Measurements from ENCODE around the gene ITGB2.

The ITGB2 gene

DNA sequence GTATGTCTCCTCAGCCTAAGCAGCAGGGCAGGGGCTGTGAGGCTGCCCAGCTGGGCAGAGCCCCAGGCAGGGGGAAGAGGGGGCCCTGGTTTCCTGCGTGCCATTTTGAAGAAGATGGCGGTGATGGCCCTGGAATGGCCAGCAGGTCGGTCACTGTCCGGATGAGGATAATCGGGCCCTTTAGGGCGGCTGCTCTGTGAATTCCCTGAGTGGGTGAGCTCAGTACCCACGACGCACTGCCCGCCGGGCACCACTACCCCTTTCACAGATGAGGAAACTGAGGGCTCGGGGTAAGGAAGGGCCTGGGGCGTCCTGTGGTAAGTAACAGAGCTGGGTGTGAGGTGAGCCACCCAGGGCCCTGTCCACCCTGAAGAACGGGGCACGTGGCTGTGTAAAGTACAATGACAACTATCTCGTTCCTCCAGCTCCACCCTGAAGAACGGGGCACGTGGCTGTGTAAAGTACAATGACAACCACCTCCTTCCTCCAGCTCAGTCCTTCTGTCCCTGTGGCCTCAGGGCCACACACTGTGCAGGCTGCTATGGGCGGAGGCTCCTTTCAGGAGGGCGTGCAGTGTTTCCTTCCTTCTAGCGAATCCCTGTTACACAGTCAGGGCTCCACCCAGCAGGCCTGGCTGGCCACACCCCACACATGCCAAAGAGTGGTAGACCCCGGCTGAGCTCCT is 23.2 kb downstream of the ITGB2 start:
- DNase-seq (ENCODE audit: low read depth in 2 of 2), result no peak

DNA sequence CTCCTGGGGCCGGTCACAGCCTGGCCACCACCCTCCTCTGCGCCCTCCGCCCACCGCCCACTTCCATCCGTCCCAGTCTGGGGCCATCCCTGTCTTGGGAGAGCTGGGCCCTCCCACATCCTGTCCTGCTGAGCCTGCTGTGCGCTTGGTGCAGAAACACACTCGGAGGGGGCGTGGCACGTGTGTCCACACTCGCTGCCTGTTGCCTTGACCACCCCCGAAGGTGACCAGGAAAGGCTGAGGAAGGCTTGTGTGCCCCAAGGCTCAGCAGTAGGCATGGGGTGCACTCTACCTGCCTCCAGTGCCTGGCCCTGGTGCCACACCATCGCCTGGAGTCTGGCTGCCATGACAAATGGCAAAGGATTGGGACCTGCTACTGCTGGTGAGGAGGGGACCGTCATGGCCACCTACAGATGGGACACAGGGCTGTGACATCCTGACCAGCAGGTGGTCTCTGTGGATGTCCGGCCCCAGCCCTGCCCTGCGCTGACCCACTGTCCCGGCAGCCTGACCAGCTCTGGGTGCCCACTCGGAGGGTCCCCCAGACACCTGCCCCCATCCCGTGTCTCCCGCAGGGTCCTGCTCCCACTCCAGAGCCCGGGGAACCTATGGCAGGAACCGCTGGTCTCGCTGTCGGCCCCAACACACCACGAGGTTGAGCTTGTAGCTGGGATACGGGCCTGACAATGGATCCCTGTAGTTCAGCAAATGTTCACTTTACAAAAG is 24.0 kb downstream of the ITGB2 start:
- no peak for DNase-seq (ENCODE audit: low read depth in 2 of 2)

DNA sequence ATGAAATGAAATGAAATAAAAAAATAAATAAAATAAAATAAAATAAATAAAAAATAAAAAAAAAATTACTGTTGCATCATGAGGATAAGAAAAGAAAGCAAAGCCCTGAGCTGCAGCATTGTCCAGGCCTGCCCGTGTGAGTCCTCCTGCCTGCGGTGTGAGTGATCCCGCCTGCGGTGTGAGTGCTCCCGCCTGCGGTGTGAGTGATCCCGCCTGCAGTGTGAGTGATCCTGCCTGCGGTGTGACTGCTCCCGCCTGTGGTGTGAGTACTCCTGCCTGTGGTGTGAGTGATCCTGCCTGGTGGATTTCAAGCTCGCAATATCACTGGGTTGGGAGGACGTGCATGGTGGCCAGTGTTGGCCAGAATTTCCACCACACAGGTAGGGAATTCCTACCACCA is 24.8 kb downstream of the ITGB2 start:
- no peak for DNase-seq (ENCODE audit: low read depth in 2 of 2)

DNA sequence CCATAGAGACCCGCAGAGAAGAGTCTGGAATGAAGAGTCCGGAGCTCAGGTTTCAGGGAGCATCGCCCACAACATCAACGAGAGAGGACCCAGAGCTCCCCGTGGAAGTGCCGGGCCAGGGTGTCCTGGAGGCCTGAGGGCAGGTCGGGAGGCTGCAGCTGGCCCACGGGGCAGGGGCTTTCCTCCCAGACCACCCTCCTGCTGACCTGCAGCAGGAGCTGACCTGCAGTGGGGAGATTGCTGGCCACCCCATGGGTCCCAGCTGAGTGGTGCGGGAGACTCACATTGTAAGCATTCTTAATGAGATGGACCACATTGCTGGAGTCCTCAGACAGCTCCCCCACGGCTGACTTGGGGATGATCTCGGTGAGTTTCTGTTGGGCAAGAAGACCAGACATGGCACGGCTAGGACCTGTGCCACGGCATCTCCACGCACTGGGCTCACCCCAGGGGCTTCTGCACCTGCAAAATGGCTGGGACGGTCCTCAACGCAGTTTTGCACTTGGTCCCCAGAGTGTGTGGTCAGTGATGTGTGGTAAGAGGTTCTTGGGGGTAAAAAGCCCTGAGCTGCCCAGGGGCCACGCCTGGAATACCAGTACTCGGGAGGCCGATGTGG is 25.9 kb downstream of the ITGB2 start:
- no peak for DNase-seq (ENCODE audit: low read depth in 2 of 2)

DNA sequence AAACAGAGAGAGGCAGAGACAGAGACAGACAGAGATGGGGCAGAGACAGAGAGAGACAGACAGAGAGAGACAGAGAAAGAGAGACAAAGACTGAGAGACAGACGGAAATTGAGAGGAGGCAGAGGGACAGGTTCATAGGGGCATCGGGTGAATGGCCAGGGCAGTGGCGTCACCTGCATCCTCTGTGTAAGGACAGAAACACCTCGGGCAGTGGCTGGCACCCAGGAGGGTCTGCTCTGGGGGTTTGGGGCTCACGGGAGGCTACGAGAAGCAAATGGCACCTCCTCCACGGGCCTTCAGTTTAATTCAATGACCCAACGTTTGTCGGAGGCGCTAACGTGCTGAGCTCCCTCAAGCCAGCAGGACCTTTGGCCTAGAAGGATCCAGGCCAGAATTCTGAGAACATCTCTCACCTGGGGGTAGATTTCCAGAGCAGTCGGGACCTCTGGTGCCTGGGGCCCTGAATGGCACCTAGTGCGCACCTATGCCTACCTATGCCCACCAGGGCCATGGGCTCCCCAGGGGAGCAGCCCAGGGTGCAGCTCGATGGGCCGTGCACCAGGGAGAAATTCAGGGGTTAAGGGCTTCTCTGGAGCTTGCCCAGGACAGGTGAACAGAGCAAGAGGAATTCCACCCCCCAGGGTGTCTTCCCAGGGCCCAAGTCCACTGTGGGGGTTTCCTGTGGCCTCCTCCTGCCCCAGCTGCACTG is 26.6 kb downstream of the ITGB2 start:
- DNase-seq (ENCODE audit: low read depth in 2 of 2), result no peak

DNA sequence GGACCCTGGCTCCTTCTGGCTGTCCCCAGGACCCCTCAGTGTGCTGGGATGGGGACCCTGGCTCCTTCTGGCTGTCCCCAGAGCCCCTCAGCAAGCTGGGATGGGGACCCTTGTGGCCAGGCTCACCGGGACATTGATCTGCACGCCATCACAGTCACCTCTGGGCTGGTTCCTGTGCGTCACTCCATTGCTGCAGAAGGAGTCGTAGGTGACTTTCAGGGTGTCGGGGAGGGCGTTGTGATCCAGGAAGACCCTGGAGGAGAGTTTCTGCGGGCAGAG is 27.5 kb downstream of the ITGB2 start:
- no peak for DNase-seq (ENCODE audit: low read depth in 2 of 2)

DNA sequence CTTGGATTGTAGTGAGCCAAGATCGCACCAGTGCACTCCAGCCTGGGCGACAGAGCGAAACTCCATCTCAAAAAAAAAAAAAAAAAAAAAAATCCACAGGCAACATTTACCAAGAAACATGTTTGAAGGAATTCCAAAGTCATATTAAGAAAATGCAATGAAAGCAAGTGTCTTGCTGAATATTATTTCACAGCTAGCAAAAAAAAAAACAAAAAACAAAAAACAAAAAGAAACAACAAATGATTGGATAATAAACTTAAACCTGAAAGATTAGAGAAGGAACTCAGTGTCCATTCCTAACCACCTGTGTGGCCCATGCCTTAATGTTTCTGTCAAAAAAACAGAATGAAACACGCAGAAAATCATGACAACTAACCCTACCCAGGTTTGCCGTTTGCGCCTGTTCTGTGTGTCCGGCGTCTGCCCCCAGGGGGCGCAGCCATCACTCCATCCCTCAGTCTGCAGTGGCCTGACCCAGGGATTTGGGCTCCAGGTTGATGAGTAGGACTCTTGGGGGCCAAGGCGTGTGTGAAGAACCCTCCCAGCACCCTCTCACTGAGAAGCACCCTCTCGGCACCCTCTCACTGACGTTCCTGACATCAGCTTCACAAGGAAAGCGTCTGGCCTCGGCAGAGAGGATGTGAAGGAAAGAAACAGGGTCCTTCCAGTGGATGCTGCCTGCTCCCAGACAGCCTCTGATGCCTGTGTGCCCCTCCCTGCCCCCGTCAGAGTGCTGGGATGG is 28.0 kb downstream of the ITGB2 start:
- no peak for DNase-seq (ENCODE audit: low read depth in 2 of 2)

DNA sequence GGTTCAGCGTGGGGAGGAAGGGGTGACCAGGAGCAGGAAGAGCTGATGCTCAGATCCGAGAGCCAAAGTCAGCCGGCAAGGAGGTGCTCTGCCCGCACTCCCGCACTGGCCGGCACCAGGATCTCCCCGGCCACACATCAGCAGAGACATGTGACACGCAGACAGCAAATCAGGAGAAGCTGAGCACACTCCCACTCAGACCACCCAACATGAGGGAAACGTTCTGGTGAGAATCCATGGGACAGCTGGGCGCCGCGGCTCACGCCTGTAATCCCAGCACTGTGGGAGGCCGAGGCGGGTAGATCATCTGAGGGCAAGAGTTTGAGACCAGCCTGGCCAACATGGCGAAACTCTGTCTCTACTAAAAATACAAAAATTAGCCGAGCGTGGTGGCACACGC is 28.6 kb downstream of the ITGB2 start:
- no peak for DNase-seq (ENCODE audit: low read depth in 2 of 2)

DNA sequence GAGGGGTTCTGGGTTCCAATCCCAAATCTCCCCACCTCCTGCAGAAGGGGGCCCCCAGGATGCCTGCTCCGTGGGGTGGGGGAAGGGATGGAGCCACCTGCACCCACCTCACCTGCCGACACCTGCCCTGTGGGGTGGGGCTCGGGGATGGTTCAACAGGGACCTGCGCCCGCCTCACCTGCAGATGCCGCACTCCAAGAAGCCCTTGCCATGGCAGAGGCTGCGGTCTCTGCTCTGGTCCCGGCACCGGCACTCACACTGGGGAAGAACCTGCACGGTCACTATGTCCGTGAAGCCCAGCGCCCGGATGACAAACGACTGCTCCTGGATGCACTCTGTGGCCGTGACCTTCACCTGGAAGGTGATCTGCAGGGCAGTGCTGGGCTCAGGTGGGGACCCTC is 29.1 kb downstream of the ITGB2 start:
- no peak for DNase-seq (ENCODE audit: low read depth in 2 of 2)

DNA sequence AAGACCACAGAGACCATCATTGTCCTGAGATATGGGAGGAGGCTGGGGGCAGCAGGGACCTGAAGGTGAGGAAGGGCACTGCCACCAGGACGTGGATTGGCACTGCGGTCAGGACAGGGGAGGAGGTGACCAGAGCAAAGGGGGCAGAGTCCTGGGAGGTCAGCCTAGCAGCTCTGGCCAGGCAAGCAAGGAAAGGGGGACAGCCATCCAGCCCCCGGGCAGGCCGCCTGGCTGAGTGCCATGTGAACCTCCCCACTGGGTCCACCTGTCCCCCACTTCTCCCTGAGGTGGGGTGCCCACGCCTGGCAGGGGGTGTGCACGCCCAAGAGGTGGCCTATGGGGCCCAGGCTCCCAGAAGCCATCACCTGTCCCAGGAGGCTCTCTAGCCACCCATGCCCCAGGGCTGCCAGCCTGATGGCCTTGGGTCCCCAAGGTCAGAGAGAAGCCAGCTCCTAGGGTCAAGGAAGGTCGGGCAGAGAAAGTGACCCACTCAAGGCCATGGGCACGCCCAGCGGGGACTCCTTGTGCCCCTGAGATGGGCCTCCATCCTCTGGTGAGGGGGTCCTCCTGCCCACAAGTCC is 29.6 kb downstream of the ITGB2 start:
- no peak for DNase-seq (ENCODE audit: low read depth in 2 of 2)

DNA sequence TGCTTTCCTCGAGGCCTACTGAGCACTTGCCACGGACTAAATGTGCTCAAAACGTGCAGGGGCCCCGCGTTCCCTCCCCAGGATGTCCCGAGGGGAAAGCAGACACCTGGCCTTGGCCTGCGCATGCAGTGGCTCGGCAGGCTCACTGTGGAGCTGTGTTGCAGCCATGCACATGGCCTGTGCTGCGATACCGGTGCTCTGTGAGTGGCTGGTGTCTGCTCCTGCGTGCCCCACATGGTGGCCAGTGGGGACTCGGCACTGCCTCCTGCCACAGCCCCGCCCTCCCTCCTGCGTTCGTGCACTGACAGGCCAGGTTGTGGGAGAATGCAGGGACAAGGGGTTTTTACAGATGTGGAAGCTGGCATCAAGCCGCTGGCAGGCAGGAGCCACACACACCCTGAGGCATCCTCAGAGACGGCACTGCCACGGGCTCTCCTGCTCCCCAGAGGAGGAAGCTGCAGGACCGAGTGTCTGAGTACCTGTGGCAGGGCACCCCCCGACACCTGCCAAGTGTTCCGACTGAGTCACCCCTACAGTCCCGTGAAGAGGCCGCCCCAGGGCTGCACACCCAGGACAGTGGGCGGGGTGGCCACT is 30.3 kb downstream of the ITGB2 start:
- DNase-seq (ENCODE audit: low read depth in 2 of 2), result no peak

DNA sequence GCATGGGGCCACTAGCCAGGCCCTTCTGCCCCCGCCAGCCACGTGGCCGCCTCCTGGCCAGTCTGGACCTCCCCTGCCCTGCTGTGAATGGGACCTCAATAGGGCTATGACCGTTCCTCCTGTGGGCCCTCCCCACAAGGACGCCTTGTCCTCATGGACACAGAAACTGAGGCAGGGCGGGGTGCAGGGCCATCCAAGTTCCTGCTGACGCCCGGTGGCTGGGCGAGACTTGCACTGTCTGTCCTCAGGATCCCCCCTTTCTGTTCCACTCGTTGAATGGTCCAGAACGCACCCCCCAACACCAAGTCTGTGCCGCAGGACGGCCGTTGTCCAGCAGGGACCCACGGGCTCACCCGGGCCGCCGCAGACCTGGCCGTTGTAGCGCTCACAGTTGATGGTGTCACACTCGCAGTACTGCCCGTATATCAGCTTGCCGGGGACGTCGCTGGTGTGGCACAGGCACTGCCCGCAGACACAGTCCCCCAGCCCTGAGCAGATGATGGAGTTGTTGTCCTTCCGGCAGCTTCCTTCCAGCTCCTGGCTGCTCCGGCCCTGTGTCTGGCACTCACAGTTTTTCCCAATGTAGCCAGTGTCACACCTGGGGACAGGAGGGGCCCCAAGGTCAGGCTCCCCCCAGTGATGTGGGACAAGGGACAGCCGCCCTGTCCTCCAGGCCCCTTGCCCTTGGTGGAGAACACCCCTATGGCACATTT is 30.9 kb downstream of the ITGB2 start:
- no peak for DNase-seq (ENCODE audit: low read depth in 2 of 2)

DNA sequence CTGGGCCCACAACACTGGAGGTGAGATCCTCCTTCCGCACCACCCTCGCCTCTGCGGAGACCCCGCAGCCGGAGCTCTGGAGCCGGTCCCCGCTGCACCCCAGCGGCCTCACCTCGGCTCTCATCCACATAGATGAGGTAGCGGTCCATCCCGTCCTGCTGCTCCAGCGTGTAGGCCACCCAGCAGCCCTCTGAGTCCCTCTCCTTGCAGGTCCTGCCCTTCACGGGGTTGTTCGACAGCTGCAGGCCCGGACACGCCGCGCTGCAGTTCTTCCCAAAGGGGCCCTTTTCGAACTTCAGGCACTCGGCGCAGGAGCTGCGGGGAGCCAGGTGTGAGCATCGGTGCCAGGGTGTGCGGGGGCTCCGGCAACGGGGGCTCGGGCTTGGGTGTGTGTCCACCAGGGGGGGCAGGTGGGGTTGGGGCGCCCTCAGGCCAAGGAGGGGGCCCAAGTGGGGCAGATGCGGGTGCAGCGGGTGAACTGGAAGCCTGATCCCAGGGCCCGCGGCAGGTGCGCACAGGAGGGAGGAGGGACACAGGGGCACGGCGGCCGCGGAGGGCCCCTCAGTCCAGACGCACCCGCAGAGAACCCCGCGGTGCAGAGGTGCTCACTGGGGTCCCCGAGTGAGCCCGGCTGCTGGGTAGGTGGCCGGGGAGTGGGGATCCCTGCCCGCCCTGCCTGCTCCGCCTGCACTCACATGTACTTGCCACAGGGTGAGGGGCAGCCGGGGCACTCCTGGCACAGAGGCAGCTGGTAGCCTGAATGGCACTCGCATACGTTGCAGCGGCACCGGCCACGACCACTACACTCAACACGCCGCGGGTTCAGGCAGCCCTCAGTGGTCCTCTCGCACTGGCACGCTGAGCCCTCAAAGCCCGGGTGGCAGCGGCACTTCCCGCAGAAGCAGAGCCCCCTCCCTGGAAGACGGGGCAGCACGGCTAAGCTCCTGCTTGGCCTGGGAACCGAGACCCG is 31.8 kb downstream of the ITGB2 start:
- DNase-seq (ENCODE audit: low read depth in 2 of 2), result no peak

DNA sequence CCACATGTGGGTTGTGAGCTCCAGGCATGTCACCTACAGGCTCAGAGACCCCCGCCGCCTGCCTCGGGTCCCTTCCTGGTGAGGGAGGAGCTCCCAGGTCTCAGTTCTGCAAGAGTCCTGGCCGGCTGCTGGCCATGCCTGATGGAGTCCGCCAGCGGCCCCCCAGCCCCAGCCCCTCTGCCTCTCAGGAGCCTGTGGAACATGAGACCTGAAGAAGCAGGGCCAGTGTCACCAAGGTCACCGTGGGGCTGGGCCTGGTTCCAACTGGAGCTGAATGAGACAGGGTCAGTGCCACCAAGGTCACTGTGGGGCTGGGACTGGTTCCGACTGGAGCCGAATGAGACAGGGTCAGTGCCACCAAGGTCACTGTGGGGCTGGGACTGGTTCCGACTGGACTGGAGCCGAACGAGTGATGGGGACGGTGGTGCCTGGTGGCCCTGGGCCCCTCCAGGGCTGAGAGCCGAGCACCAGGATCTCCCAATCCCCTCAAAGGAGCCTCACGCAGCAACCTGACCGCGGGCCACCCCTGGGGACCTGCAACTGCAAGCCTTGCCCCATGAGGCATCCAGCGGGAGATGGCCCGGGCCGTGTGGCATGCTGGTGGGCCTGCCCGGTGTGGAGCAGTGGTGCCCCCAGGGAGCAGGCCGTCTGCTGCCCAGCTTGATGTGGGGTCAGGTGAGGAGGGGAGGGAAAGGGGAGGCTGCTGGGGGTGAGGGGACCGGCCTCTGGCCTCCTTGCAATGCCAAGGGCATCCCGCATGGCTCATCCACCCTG is 32.7 kb downstream of the ITGB2 start:
- no peak for DNase-seq (ENCODE audit: low read depth in 2 of 2)

DNA sequence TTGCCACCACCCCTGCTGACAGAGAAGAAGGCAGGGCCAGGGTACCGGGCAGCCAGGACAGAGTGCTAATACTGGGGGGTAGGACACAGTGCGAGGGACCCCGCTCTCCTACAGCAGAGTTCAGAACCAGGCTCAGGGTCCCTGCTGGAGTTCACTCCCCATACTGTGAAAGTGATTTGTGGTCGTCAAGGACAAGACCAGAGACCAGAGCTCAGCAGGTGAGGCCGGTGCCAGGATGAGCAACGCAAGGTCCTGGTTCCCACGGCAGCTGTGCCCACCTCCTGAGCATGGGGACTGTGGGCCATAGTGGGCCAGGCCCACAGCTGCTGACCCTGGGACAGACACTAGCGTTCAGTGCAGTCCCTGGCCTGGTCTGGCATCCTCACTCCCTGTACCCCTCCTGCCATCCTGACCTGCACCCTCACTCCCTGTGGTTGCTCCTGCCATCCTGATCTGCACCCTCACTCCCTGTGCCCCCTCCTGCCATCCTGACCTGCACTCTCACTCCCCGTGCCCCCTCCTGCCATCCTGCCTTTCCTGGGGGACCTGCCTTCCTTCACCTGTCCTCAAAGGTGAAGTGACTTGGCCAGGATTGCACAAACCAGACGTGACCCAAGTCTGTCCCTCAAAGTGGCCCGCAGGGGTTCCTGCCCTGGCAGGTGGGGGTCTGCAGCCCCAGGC is 33.4 kb downstream of the ITGB2 start:
- no peak for DNase-seq (ENCODE audit: low read depth in 2 of 2)

DNA sequence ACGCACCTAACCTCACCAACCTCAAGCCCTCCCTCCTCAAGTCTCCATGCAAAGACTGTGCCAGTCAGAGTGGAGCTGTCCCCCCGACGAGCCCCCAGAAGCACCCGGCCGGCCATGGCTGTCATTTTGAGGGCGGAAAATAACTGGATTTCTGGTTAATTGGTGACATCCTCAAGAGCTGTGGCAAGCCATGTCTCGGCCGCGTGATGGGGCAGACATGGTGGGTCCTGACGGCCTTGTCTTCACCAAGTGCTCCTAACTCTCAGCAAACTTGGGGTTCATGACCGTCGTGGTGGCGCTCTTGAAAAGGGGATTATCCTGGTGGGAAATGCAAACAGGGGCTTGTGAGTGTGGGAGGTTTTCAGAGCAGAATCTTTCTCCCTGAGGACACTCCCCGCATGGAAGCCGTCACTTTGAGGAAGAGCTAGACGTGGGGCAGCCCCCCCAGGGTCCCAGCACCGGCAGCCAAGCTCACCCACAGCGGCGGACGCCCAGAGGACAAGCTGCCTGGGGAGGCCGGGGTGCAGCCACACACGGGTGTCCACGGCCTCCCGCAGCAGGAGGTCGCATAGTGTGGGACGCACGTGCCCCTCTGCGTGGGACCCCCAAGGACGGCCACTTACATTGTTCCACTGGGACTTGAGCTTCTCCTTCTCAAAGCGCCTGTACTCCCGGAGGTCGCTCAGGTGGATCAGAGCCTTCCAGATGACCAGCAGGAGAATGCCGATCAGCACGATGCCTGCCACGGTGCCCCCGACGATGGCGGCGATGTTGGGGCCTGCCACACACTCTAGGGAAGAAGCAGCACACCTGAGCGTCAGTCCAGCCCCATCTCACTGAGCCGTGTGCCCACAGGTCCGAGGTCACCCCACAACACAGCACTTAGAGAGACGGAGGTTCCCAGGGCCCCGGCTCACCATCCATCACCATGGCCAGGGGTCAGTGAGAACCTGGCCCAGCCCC is 34.3 kb downstream of the ITGB2 start:
- DNase-seq (ENCODE audit: low read depth in 2 of 2), result no peak

DNA sequence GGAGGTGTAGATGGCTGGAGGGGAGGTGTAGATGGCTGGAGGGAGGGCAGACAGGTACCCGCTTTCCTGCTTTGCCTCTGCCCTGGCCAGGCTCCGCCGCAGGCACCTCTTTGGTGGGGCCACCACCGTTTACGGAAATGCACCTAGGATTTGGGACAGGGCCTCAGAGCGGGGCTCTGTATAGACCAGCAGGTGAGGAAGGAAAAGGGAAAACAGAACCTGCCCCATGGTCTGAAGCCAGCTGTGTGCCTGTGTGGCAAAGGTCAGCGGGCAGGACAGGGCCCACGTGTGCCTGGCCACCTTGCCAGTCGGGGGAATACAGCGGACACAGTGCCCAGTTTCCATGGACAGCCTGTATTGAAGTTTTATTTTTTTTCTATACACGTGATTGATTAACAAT is 35.1 kb downstream of the ITGB2 start:
- no peak for DNase-seq (ENCODE audit: low read depth in 2 of 2)
